Stimulated activated CD4-positive, alpha-beta T cell treated with anti-CD3 and anti-CD28 coated beads, Interleukin-15, amount 100 ng/mL, for 24 hours (primary cell): ENCODE measurements around the gene NAXD.
A peak's percentile ranks its signal among the peaks of the same experiment; 100 is the strongest.
"Not testable (repeated sequence)": the region's sequence is repeated elsewhere in the genome, so short reads cannot be mapped to it uniquely, and the experiment has no call there.

Source experiments
- DNase-seq: peaks from one replicate; pipeline ENCODE4 v3.0.0-alpha.2; 2020

NAXD gene

DNA sequence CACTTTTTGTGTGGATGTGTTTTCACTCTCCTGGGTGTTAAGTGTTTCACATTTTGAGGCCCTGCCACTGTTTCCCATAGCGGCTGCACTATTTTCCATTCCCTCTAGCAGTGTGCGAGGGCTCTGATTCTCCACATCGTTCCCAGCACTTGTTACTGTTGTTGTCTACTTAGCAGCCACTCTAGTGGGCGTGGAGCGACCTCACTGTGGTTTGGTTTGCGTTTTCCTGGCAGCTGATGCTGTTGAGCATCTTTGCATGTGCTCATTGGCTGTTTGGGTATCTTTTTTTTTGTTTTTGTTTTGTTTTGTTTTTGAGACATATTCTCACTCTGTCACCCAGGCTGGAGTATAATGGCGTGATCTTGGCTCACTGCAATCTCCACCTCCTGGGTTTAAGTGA, 14.4 kb downstream of the NAXD start:
- no peak for DNase-seq

DNA sequence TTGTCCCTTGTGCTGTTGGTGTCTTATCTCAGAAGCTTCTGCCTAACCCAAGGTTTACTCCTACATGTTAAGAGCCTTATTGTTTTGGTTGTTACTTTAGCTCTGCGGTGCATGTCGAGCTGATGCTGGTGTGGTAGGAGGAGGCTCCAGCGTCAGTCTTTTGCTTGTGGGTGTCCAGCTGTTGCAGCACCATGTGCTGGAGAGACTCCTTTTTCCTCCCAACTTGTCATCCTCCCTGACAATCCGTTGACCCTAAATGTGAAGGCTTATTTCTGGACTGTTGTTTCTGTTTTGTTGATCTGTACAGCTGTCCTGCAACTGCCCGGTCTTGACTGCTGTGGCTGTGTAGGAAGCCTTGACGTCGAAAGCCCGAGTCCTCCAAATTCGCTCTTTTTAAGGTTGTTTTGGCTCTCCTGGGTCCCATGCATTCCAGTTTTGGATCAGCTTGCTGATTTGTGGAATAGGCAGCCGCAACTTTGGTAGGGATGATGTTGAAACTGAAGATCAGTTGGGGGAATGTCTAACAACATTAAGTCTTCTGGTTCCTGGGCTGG, 15.3 kb downstream of the NAXD start:
- no peak for DNase-seq

DNA sequence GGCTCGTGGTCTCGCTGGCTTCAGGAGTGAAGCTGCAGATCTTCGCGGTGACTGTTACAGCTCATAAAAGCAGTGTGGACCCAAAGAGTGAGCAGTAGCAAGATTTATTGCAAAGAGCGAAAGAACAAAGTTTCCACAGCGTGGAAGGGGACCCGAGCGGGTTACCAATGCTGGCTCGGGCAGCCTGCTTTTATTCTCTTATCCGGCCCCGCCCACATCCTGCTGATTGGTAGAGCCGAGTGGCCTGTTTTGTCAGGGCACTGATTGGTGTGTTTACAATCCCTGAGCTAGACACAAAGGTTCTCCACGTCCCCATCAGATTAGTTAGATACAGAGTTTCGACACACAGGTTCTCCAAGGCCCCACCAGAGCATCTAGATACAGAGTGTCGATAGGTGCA, 16.9 kb downstream of the NAXD start:
- not testable (repeated sequence) for DNase-seq

DNA sequence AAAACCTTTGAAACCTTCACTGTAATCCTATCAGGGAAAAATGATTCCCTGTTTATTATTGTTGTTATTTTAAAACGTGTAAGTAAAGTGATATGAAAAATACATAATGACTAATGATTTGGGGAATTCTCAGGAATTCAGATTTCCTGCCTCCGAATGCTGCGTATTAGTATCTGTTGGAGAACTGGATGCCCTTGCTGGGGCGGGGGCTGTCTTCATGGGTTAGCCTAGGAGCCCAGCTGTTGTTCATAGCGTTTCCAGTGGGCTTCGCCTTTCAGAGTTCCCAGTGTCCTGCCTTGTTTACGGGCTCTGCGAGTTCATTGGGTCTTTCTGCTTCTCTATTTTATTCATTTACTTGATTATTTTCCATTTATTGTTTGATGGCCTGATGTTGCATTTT, 18.4 kb downstream of the NAXD start:
- no peak for DNase-seq

DNA sequence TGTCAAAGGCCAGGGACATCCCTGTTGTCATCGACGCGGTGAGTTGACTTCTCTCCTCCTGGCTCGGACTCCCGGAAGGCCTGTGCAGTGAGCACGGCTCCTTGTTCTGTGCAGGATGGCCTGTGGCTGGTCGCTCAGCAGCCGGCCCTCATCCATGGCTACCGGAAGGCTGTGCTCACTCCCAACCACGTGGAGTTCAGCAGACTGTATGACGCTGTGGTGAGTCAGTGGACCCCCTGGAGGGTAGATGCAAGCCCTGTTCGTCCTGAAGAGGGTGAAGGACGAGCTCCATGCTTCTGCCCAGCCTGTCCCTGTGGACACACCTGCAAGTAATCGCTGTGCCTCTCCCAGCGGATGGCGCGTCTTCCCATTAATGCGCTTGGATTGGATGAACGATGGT, 19.2 kb downstream of the NAXD start:
- no peak for DNase-seq

DNA sequence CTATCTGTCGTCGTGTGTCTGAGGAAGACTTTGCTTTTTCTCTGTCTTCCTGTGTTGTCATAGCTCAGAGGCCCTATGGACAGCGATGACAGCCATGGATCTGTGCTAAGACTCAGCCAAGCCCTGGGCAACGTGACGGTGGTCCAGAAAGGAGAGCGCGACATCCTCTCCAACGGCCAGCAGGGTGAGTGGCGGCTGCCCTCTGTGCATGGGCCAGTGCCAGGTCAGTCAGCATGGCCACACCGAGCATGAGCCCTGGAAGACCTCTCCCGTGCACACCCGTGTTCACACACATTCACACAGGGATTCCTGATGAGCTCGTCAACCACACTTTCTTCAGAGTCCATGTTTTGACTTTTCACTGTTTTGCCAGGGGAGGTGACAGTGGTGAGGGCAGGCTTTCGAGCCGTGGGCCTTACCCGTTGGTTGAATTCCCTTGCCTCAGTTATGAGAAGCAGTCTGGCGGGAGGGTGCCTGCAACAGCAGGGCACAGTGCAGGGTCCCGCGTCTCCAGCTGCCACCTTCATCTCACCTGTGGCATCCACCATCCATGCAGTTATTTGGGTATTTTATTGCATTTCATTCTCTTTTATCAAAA, 20.2 kb downstream of the NAXD start:
- DNase-seq: no peak

DNA sequence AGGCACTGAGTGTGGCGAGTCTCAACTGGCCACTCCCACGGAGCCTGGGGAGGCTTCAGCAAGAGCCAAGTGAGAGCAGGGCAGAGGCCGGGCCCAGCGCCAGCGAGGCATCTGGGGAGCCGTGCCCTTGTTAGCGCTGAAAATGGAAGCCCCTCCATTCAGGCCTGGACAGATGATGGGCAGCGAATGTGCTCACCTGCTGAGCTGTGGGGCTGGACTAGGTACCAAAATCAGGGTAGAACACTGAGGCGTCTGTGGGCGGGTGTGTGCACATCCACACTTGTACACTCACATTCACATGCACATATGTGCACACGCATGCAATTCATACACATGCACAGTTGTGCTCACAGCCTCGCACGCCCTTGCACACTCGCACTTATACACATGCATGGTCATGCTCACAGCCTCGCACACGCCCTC, 20.7 kb downstream of the NAXD start:
- DNase-seq: no peak

DNA sequence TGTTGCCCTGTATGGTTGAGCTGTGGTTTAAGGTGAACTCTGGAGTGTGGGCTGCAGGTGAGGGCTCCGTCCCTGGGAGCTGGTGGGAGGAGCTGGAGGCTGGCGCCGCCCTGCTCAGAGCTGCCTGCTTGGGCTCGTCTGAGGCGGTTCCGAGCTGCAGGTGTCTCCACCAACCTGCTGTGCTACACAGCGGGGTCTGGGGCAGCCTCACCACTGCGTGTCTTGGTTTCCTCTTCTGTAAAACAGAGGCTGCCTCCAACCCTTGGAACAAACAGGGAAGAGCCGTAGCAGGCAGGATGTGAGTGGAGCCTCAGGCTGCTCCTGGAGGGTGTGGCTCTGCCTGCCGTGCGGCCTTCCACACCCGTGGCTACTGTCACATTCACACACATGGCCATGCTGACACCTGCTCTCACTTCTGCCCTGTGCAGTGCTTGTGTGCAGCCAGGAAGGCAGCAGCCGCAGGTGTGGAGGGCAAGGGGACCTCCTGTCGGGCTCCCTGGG, 21.4 kb downstream of the NAXD start:
- DNase-seq: no peak

DNA sequence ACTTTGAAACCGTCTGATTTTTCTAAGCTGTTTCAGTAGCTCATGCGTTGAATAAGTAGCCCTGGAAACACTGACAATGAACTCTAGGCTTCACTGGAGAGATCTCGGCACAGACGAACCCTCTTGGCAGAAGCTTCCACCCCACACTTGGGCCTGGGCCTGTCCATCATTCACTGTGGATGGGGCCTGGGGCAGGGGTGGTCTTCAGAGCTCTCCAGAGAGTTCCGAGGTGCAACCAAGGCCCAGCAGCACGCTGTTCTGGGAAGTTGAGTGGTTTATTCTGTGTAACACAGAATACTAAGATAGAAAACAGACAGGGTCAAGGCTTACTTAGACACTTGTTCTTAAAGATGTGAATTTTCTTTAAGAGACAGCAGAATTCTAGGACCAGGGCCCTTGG, 21.9 kb downstream of the NAXD start:
- no peak for DNase-seq

DNA sequence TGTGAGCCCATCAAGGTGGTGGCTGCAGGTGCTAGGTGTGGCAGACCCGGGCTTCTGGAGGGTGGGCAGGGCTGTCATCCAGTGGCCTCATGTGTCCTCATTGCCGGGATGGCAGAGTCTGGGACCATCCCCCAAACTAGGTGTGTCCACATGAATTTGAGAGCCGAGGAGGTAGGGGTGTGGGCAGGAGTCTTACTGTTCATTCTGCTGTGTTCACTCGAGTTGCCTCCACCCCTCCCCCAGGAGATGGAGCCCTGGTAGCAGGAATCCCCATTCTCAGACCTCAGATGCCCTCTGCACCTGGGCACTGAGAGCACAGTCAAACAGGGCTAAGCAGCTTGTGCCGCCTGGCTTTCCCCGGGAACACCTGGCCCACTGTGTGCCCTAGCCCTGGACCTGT, 22.4 kb downstream of the NAXD start:
- no peak for DNase-seq

DNA sequence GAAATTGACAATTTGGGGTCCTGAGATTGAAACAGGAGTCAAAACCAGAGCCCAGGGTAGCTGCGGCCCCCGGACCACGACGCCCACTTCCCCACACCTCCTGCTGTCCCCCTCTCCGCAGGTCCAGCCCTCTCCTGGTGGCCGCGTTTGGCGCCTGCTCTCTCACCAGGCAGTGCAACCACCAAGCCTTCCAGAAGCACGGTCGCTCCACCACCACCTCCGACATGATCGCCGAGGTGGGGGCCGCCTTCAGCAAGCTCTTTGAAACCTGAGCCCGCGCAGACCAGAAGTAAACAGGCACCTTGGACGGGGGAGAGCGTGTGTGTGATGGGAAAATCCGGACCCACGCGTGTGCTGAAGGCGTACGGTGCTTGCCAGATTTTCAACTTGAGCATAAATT, 22.9 kb downstream of the NAXD start:
- DNase-seq: no peak

DNA sequence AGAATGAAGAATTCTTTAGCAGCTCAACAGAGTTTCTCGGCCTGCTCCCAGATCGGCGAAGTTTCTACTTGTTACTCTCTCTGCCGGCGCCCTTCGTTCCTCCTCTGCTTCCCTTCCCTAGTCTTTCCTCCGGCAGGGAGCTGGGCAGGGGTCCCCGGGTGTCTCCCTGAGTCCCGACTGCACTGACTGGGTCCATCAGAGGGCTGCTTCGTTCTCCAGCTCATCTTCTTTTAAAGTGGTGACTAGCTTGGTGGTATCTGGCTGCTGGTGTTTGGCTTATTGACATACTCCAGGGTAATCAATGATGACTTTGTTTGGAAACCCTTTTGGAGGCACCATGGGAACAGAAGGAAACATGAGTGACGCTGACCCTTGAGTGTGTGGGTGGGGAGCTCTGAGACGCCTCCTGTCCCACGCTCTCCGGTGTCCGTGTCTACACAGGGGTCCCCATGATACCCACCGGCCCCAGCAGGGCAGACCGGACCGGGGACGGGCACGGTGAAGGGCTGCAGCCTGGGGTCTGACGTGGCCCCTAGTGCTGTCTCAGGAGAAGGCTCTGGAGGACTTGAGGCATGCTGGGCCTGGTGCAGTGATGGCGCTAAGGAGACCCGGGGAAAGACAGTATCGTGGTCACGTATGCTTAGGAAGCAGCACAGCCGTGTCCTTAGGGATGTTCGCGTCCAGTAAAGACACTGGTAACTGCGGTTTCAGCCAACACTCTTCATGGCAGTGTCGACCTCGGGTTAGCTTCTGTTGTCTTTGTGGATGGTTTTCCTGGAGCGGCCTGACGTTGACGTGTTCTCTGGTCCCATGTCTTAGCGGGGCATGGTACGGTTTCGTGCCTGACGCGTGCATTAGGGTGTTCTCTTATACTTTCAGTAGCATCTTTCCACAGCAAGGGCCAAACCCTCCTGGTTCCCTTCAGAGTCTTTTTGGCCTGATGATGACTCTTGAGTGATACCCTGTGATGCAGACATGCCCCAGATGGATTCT, 23.8 kb downstream of the NAXD start:
- no peak for DNase-seq

DNA sequence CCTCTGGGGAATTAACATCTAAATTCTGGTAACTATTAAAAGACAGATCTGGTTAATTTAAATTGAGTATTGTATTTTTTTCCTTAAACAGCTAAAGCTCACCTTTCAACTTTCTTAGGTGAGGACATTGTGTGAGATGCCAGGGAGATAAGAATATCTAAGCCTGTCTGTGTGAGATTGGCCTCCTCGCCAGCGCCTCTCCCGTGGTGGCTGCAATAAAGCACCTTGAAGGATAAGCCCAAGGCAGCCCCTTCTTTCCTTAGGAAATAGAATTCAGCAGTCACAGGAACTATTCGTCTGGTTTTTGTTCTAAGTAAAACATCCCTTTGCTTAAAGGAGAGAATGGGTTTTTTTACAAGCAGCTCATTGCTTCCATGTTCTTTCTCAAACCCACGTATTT, 24.6 kb downstream of the NAXD start:
- no peak for DNase-seq

DNA sequence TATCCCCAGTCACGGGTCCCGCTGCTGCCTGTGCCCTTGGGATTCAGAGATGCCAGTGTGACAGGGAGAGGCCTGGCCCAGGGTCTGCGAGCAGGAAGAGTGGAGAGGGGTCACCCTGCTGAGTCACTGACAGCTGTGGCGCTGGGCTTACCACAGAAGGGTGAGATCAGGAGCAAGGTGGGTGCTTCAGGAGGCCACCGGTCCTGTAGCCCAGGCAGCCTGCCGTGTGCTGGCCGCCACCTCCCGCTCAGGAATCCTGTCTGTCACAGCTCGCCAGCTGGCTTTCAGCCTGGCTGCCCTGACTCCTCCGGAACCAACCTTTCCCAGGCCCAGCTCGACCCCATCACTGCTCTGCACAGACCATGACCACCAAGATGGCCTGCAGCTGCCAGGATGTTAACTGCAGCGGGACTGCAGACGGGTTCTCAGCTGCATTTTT, 25.3 kb downstream of the NAXD start:
- DNase-seq: no peak

DNA sequence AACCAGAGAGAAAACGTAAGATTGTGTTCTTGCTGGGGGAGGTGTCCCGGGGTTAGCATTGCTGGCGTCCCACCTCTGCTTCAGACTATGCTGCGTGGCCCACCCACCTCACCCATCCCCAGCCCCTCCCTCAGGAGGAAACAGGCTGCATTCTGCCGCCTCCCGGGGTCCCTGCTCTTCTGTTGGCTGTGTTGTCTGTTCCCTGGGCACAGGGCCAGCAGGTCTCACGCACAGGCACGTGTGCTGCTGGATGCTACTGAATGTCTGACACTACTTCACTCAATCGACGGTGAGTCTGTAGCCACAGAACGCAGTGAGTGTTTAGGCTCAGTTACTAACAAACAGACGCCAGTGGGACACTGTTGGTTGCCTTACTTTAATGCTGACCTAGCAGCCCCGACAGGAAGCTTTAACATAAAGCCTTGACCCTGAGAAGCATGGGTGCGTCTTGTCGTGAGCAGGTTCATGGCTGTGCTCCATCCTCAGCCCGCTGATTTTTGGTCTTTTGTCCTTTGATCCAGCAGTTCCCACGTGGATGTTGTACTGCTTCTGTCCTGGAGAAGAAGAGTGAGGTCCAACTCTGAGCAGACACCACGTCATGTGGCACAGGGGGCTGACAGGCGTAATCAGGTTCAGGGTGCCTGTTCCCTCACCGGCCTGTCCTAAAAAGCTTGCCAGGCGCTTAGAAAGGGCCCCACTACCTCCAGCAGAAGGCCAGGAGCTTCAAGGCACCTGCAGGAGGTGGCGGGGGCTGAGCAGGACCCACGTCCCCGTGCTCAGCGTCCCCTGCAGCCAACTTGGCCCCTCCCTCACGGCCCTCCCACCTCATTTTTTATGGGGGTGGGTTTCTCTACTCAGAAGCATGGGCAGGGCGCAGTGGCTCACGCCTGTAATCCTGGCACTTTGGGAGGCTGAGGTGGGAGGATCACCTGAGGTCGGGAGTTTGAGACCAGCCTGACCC, 26.0 kb downstream of the NAXD start:
- no peak for DNase-seq

DNA sequence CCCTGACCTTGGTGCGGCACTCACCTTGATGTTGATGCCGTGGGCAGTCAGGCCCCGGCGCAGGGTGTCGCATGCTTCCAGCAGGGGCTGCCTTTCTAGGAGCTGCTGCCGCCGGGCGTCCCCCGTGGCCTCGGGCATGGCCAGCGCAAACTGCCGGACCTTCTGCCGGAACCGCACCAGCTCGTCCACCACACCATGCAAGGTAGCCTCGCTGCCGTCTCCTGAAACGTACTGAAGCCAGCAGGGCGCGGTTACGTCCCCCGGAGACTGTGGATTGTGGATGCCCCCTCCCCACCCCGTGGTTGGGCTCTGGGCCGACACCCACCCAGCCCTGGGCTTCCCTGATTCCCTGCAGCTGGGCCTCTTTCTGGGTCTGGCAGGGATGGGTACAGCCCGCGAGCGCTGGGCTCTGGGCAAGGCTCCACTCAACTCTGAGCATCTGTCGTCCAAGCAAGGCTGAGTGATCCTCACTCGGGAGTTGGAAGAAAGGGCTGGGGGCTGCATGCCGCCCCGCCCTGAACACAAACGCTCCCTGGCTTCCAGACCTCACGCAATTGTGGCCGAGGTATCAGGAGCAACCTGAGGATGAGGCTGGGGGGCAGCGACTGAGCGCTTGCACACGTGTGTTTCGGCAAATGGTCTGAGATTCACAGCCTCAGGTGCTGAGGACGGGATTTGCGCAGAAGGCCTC, 27.1 kb downstream of the NAXD start:
- no peak for DNase-seq

DNA sequence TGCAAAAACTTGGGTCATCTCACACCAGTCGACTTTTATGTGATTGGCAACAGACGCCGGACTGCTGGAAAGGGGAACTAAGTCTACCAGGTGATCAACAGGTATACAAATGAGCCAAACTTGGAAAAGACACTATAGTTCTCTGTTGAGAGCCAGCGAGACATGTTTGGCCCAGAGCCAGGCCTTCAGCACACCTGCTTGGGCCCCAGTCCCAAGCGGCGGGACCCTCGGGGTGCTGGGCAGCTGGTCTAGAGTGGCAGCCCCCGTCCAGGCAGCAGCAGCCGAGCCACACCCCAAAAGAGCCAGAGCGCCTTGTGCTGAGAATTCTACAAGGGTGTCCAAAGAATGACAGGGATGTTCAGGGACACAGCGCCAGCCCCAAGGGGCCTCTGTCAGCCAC, 28.0 kb downstream of the NAXD start:
- DNase-seq: no peak

DNA sequence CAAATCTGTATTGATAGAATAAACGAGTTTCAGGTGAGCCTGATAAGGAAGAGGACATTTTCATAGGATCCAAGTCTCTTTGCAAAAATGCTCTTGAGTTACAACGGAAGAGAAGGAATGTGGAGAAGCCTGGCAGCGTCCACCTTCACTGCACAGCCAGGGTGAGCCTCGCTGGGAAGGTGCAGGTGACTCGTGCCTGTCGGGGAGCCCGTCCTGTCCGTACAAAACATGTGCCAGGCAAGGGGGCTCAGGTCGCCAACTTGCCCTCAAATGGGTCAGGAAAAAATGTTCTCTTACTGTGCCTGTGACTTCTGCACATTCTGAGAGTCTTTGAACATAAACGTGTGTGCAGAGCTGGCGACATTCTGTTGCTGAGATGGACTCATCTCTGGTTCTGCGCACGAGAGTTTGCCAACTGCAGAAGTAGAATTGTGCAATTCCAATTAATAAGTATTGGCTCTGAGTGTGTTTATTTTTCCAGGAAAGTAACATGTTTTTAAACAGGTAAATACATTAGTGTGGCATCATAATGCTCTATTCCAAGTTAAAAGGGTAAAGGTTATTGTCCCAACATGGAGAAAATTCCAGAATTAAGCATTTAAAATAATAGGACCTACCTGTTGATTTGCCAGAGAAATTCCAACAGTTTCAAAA, 28.6 kb downstream of the NAXD start:
- no peak for DNase-seq

DNA sequence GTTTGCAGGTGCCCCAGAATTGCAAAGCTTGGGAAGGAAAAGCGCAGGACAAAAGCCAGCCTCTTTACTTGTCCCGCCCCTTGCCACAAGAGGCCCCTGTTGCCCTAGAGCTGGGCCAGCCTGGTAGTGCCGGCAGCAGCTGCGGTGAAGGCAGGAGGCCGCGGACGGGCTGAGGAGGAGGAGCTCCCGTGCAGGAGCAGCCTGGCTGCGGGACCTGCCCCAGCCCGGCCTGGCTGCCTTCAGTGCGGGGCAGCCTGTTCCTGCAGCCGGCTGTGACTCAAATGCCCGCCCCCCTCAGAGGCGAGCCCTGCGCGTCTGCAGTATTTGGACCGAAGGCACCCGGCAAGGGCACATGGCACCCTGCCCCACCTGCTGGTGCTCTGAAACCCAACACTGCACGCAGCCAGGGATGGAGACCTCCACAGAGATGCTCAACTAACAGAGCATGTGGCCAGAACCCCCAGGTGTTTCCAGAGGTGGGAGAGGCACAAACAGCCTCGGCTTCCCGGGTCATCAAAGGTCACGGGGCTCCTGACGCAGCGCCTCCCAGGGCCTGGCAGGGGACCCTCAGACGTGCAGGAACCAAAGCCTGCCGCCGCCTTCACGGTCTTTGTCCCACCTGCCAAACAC, 29.7 kb downstream of the NAXD start:
- peak; percentile 51 for DNase-seq

DNA sequence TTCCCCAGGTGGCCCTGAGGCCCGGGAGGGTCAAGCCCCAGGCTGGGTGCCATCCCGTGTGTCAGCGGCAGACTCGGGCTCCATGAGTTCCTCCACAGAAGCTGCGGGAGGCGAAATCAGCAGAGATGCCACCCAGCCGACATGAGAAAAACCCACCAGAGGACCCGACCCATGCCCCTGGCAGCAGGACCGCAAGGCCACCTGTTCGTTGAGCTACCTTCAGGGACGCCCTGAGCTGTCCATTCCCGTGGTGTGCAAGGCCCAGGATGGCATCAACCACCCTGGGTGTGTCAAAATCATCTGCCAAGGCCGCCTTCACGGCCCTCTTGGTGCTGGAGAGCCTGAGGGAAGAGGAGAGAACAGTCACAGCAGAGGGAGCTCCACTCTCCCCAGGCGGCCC, 30.4 kb downstream of the NAXD start:
- DNase-seq: no peak
